Mesodermal cell (in vitro differentiated cells): ENCODE measurements around the gene PPP6R3.
"Not testable (repeated sequence)": the region's sequence is repeated elsewhere in the genome, so short reads cannot be mapped to it uniquely, and the experiment has no call there.

Experiments
- H3K27ac ChIP-seq: 2 replicates; pipeline ENCODE4 v1.7.0; 2013; ENCODE audit warnings: mild to moderate bottlenecking, low read depth, low read length, moderate library complexity; ENCODE audit not compliant: severe bottlenecking
- H3K36me3 ChIP-seq: 2 replicates; pipeline ENCODE4 v1.7.1; 2013; ENCODE audit warnings: mild to moderate bottlenecking, low read length, moderate library complexity; ENCODE audit not compliant: control insufficient read depth, insufficient read depth
- H3K4me1 ChIP-seq: one replicate; pipeline ENCODE4 v1.7.1; 2013; ENCODE audit warnings: mild to moderate bottlenecking, low read length; ENCODE audit not compliant: insufficient read depth, control insufficient read depth, poor library complexity, severe bottlenecking
- H3K4me3 ChIP-seq: 2 replicates; pipeline ENCODE4 v1.7.0; 2013; ENCODE audit warnings: low read length, control low read depth, mild to moderate bottlenecking; ENCODE audit not compliant: insufficient read depth, poor library complexity, severe bottlenecking; ENCODE audit errors: extremely low read depth
- H3K9me3 ChIP-seq: 2 replicates; pipeline ENCODE4 v1.7.1; 2013; ENCODE audit warnings: mild to moderate bottlenecking, low read length, moderate library complexity; ENCODE audit not compliant: control insufficient read depth
- WGBS, 2 experiments: methylation state at CpG; one replicate each; pipeline ENCODE4 v1.1.5; 2013; ENCODE audit warnings: missing lambda C conversion rate in 2 of 2; ENCODE audit not compliant: insufficient coverage in 2 of 2; 5-methylcytosine and 5-hydroxymethylcytosine counted together

The PPP6R3 gene

GRCh38 chr11:68424981-68425865 is 35.3 kb upstream of the PPP6R3 start:
- H3K4me1 ChIP-seq: no peaks in the 10 kb centered on the region
- peaks cover 14% of the 10 kb centered on the region for H3K9me3 ChIP-seq
- H3K27ac ChIP-seq: no peak overlapping the region
- WGBS, 2 experiments: 95% methylated on average over 32 to 34 of the region's 40 CpGs
- H3K4me3 ChIP-seq: no peak overlapping the region
- H3K36me3 ChIP-seq: peaks cover 56% of the 10 kb centered on the region

- no peak overlapping the region for H3K4me3 ChIP-seq
- H3K9me3 ChIP-seq: peaks cover 14% of the 10 kb centered on the region
- H3K27ac ChIP-seq: no peak overlapping the region
- peaks cover 63% of the 10 kb centered on the region for H3K36me3 ChIP-seq
- H3K4me1 ChIP-seq: no peaks in the 10 kb centered on the region
- WGBS, 2 experiments: 93 to 94% methylated on average over 18 to 21 of the region's 21 CpGs
Observed at GRCh38 chr11:68425866-68426380, 34.6 kb upstream of the PPP6R3 start.

- Histone ChIP-seq H3K27ac (no peak overlapping the region), H3K4me3 (no peak overlapping the region), H3K36me3 (peaks cover 82% of the 10 kb centered on the region), H3K4me1 (no peaks in the 10 kb centered on the region), H3K9me3 (peaks cover 14% of the 10 kb centered on the region)
- WGBS, 2 experiments: 90 to 100% methylated on average over 2 to 3 of the region's 3 CpGs
Observed at GRCh38 chr11:68429661-68430060, 30.9 kb upstream of the PPP6R3 start.

GRCh38 chr11:68430384-68430783 is 30.2 kb upstream of the PPP6R3 start:
- H3K9me3 ChIP-seq: peaks cover 14% of the 10 kb centered on the region
- peaks cover 84% of the 10 kb centered on the region for H3K36me3 ChIP-seq
- no peak overlapping the region for H3K4me3 ChIP-seq
- H3K4me1 ChIP-seq: no peaks in the 10 kb centered on the region
- H3K27ac ChIP-seq: no peak overlapping the region
- WGBS, 2 experiments: 95 to 100% methylated on average over 1 to 4 of the region's 5 CpGs

GRCh38 chr11:68430801-68431200 is 29.8 kb upstream of the PPP6R3 start:
- Histone ChIP-seq H3K27ac (no peak overlapping the region), H3K4me1 (no peaks in the 10 kb centered on the region), H3K4me3 (no peak overlapping the region), H3K9me3 (peaks cover 14% of the 10 kb centered on the region), H3K36me3 (peaks cover 84% of the 10 kb centered on the region)
- WGBS, 2 experiments: 93 to 100% methylated on average over 2 to 3 of the region's 3 CpGs

GRCh38 chr11:68431984-68432645 is 28.4 kb upstream of the PPP6R3 start:
- 91 to 95% methylated on average over 22 to 24 of the region's 24 CpGs for WGBS, 2 experiments
- Histone ChIP-seq H3K4me1 (peaks cover 11% of the 10 kb centered on the region), H3K36me3 (peaks cover 73% of the 10 kb centered on the region), H3K27ac (no peak overlapping the region), H3K4me3 (no peak overlapping the region), H3K9me3 (peaks cover 14% of the 10 kb centered on the region)

- WGBS, 2 experiments: 92 to 93% methylated on average over 11 to 17 of the region's 17 CpGs
- H3K9me3 ChIP-seq: peaks cover 14% of the 10 kb centered on the region
- H3K27ac ChIP-seq: no peak overlapping the region
- peaks cover 67% of the 10 kb centered on the region for H3K36me3 ChIP-seq
- no peak overlapping the region for H3K4me3 ChIP-seq
- H3K4me1 ChIP-seq: peaks cover 19% of the 10 kb centered on the region
Observed at GRCh38 chr11:68432874-68433273, 27.7 kb upstream of the PPP6R3 start.

GRCh38 chr11:68433541-68433940 is 27.0 kb upstream of the PPP6R3 start:
- H3K36me3 ChIP-seq: peaks cover 66% of the 10 kb centered on the region
- 98% methylated on average over 28 to 31 of the region's 31 CpGs for WGBS, 2 experiments

GRCh38 chr11:68434159-68434558 is 26.4 kb upstream of the PPP6R3 start:
- not testable (repeated sequence) for H3K27ac ChIP-seq, H3K4me3 ChIP-seq, H3K9me3 ChIP-seq
- WGBS, 2 experiments: 91 to 97% methylated on average over 3 to 5 of the region's 5 CpGs
- Histone ChIP-seq H3K4me1 (peaks cover 22% of the 10 kb centered on the region), H3K36me3 (peaks cover 66% of the 10 kb centered on the region)

More at GRCh38 chr11:68433541-68433940, 27.0 kb upstream of the PPP6R3 start:
- Histone ChIP-seq H3K9me3 (peaks cover 9% of the 10 kb centered on the region), H3K27ac (no peak overlapping the region), H3K4me3 (no peak overlapping the region), H3K4me1 (peaks cover 22% of the 10 kb centered on the region)

GRCh38 chr11:68436162-68436888 is 24.2 kb upstream of the PPP6R3 start:
- Histone ChIP-seq H3K36me3 (peaks cover 49% of the 10 kb centered on the region), H3K9me3 (no peaks in the 10 kb centered on the region), H3K4me3 (no peak overlapping the region), H3K27ac (peak overlapping the region; percentile 85), H3K4me1 (peaks cover 22% of the 10 kb centered on the region)
- WGBS, 2 experiments: 88 to 95% methylated on average over 6 to 14 of the region's 16 CpGs
